Forelimb muscle (tissue), 1 donor: ENCODE results near the gene ADRA2B. TPM values are rescaled to one million over a fixed set of nuclear protein-coding genes. Genes with fewer than 3 reads are reported as not detected.
"Not testable (repeated sequence)": the region's sequence is repeated elsewhere in the genome, so short reads cannot be mapped to it uniquely, and the experiment has no call there.

Source experiments
- DNase-seq: peaks from one replicate; pipeline ENCODE4 v3.0.0-alpha.2; 2013; ENCODE audit warnings: low read depth
- polyA plus RNA-seq: library from polyadenylated mRNA; unstranded; fragments of 120-200 nt; gene quantifications from one replicate; pipeline ENCODE4 v1.2.1, GENCODE V29; 2013; ENCODE audit not compliant: insufficient read length

The ADRA2B gene
- polyA plus RNA-seq, 1 donor: 2.1 TPM

- no peak for DNase-seq
Observed at GRCh38 chr2:96150007-96150640, 33.8 kb upstream of the ADRA2B start.

- DNase-seq: no peak
Observed at GRCh38 chr2:96148410-96149217, 32.2 kb upstream of the ADRA2B start.

GRCh38 chr2:96147593-96148201 lies 31.3 kb upstream of the ADRA2B start:
- DNase-seq: no peak

GRCh38 chr2:96146881-96147592 lies 30.7 kb upstream of the ADRA2B start:
- no peak for DNase-seq

- DNase-seq: no peak
Observed at GRCh38 chr2:96146153-96146880, 29.9 kb upstream of the ADRA2B start.

GRCh38 chr2:96145848-96146152 lies 29.4 kb upstream of the ADRA2B start:
- DNase-seq: no peak

- no peak for DNase-seq
Observed at GRCh38 chr2:96145036-96145847, 28.9 kb upstream of the ADRA2B start, which contains the start of gene DUSP2. DUSP2 (minus strand) TSS chr2:96145440; CDS start chr2:96145354, 86 bp downstream.

- no peak for DNase-seq
Observed at GRCh38 chr2:96144481-96145035, 28.2 kb upstream of the ADRA2B start.

- no peak for DNase-seq
Observed at GRCh38 chr2:96143848-96144480, 27.6 kb upstream of the ADRA2B start.

GRCh38 chr2:96143231-96143847 lies 27.0 kb upstream of the ADRA2B start:
- DNase-seq: no peak

GRCh38 chr2:96142217-96143113 lies 26.1 kb upstream of the ADRA2B start:
- no peak for DNase-seq

- not testable (repeated sequence) for DNase-seq
Observed at GRCh38 chr2:96141624-96141967, 25.2 kb upstream of the ADRA2B start.

GRCh38 chr2:96140941-96141623 lies 24.7 kb upstream of the ADRA2B start:
- DNase-seq: no peak

- no peak for DNase-seq
Observed at GRCh38 chr2:96139181-96139758, 22.9 kb upstream of the ADRA2B start.

- DNase-seq: no peak
Observed at GRCh38 chr2:96138179-96139145, 22.1 kb upstream of the ADRA2B start, which contains the start of gene ASTL. ASTL (minus strand) TSS chr2:96138502; CDS start chr2:96138436, 66 bp downstream.
